ENCODE measurements around the gene ZFTA.

Gene ZFTA

DNA sequence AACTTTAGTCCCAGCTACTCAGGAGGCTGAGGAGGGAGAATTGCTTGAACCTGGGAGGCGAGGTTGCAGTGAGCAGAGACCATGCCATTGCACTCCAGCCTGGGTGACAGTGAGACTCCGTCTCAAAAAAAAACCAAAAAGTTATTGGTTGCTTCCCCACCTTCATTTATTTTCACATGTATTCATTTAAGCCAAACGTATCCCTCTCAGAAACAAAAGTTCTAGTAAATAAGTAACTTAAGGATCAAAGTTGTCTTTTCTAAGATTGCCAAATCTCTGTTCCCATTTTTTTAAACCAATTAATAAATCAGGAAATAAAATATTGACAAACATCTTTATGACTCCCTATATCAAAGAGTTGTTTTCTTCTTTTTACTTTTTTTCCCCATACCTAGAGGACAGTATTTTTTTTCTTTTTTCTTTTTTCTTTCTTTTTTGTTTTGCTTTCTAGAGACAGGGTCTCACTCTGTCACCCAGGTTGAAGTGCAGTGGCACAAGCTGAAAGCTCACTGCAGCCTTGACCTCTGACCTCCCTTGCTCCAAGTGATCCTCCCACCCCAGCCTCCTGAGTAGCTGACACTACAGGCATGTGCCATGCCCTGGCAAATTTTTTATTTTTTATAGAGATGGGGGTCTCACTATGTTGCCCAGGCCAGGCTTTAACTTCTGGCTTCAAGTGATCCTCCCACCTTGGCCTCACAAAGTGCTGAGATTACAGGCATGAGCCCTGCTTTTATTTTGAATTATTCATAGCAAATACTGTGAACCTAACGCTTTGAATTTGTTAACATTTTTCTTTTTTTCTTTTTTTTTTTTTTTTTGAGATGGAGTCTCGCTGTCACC lies 11.4 kb downstream of the ZFTA start:
- no peak overlapping the region for H3K4me3 ChIP-seq (ENCODE audit: low read depth, low read length)

GRCh38 chr11:63749624-63750023 lies 19.0 kb downstream of the ZFTA start:
- H3K4me3 ChIP-seq (ENCODE audit: low read depth, low read length), result no peak overlapping the region

- no peak overlapping the region for H3K4me3 ChIP-seq (ENCODE audit: low read depth, low read length)
Measured at GRCh38 chr11:63747011-63747410, 21.6 kb downstream of the ZFTA start.

- H3K4me3 ChIP-seq (ENCODE audit: low read depth, low read length), result no peak overlapping the region
Measured at GRCh38 chr11:63745304-63746170, 23.0 kb downstream of the ZFTA start.

DNA sequence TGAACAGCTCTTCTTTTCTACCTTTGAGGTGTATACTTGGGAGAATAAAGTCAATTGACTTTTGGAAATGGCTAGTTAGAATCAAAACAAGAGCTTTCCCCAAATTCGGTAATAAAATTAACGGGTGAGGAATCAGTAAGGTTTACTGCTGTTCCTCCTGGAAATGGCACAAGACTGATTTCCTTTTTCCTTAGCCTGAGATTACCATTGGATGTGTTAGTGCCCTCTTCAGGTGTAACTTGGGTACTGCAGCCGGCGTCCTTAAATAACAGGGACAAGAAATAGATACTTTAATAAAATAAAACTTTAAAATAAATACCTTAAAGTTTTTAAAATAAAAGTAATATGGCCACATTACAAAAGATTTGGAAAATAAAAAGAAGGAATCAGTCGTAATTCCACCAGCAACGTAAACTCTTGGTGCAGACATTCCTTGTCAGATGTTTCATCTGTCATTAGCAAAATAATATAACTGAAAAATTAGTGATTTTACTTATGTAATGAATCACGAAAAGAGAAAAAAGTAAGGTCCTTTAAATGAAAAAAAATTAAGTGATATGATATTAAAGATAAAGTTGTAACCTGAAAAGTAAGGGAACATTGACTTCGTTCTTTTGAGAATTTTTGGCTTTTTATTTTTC lies 29.7 kb downstream of the ZFTA start:
- H3K4me3 ChIP-seq (ENCODE audit: low read depth, low read length), result no peak overlapping the region

DNA sequence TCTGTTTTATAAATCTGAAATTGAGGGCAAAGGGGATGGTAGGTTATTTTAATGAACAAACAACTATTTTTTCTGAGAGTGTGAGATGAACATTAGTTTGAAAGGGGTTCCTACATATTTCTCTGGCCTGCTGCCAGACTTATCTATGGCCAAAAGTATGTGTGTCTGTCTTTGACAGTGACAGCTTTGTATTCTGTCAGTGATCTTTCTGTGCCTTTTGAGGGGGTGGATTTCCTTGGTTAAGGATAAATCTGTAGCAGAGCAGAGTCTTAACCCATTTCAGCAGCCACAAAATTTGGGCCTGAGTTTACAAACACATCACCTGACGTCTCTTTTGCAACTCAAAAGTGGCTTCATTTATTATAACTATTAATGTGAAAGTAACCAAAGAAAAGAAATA lies 30.9 kb downstream of the ZFTA start:
- no peak overlapping the region for H3K4me3 ChIP-seq (ENCODE audit: low read depth, low read length)

- H3K4me3 ChIP-seq (ENCODE audit: low read depth, low read length), result no peak overlapping the region
Measured at GRCh38 chr11:63736864-63737263, 31.7 kb downstream of the ZFTA start.

GRCh38 chr11:63729326-63729725 lies 39.2 kb downstream of the ZFTA start:
- H3K4me3 ChIP-seq (ENCODE audit: low read depth, low read length), result no peak overlapping the region

- H3K4me3 ChIP-seq (ENCODE audit: low read depth, low read length), result no peak overlapping the region
Measured at GRCh38 chr11:63720611-63721010, 48.0 kb downstream of the ZFTA start.

- no peak overlapping the region for H3K4me3 ChIP-seq (ENCODE audit: low read depth, low read length)
Measured at GRCh38 chr11:63719987-63720386, 48.6 kb downstream of the ZFTA start.

DNA sequence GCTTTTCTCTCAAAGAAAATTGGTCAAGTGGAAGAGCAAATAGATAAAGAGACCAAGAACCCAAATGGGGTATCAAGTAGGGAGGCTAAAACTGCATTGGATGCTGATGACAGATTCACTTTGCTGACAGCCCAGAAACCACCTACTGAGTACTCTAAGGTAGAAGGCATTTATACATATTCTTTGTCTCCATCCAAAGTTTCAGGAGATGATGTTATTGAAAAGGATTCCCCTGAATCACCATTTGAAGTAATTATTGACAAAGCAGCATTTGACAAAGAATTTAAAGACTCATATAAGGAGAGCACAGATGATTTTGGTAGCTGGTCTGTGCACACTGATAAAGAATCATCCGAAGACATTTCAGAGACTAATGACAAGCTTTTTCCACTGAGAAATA lies 49.6 kb downstream of the ZFTA start:
- no peak overlapping the region for H3K4me3 ChIP-seq (ENCODE audit: low read depth, low read length)

Data from iPS-11a (cell line).